Measurements from ENCODE around the gene OS9. TPM values are rescaled to one million over a fixed set of nuclear protein-coding genes. Genes with fewer than 3 reads are reported as not detected.

OS9 gene
- total RNA-seq, 1 donor from 2014 or later: 148 TPM

Other genes with a start within 250 kb of the OS9 start
- gene INHBE, start 238.8 kb upstream of the OS9 start, total RNA-seq: 1.0 TPM
- 5.2 TPM for gene GLI1, start 234.3 kb upstream of the OS9 start, total RNA-seq
- gene ARHGAP9, start 214.3 kb upstream of the OS9 start, total RNA-seq: 5.2 TPM
- gene MARS1, start 206.1 kb upstream of the OS9 start, total RNA-seq: 68.4 TPM
- 11.5 TPM for gene DDIT3, start 173.6 kb upstream of the OS9 start, total RNA-seq
- gene MBD6, start 171.3 kb upstream of the OS9 start, total RNA-seq: 2.6 TPM
- gene DCTN2, start 146.9 kb upstream of the OS9 start, total RNA-seq: 79.9 TPM
- gene KIF5A, start 144.1 kb upstream of the OS9 start, total RNA-seq: under 0.01 TPM
- 5.7 TPM for gene PIP4K2C, start 102.9 kb upstream of the OS9 start, total RNA-seq
- gene DTX3, start 89.3 kb upstream of the OS9 start, total RNA-seq: 7.8 TPM
- 23.0 TPM for gene ARHGEF25, start 82.7 kb upstream of the OS9 start, total RNA-seq
- gene B4GALNT1, start 60.9 kb upstream of the OS9 start, total RNA-seq: 3.1 TPM
- 2.1 TPM for gene AGAP2, start 44.6 kb downstream of the OS9 start, total RNA-seq
- gene TSPAN31, start 50.9 kb downstream of the OS9 start, total RNA-seq: 57.9 TPM
- gene CDK4, start 58.2 kb downstream of the OS9 start, total RNA-seq: 78.8 TPM
- 4.7 TPM for gene MARCHF9, start 61.0 kb downstream of the OS9 start, total RNA-seq
- gene CYP27B1, start 72.9 kb downstream of the OS9 start, total RNA-seq: under 0.01 TPM
- 5.7 TPM for gene METTL1, start 78.0 kb downstream of the OS9 start, total RNA-seq
- gene EEF1AKMT3, start 78.5 kb downstream of the OS9 start, total RNA-seq: 4.2 TPM
- gene TSFM, start 88.7 kb downstream of the OS9 start, total RNA-seq: 17.2 TPM
- 3.1 TPM for gene AVIL, start 124.6 kb downstream of the OS9 start, total RNA-seq
- 51.1 TPM for gene CTDSP2, start 152.6 kb downstream of the OS9 start, total RNA-seq
- 8.9 TPM for gene ATP23, start 247.4 kb downstream of the OS9 start, total RNA-seq

Data from skeletal muscle tissue (tissue), 1 donor.